ENCODE results near the gene GLT1D1.

GLT1D1 gene

GRCh38 chr12:128876559-128876958 lies 23.3 kb downstream of the GLT1D1 start:
- Histone ChIP-seq H3K27ac (ENCODE audit: low read depth, low read length) (no peak overlapping the region), H3K79me2 (ENCODE audit: control insufficient read depth, insufficient read depth, low read length, poor library complexity) (no peaks in the 10 kb centered on the region), H3K9me3 (ENCODE audit: insufficient read depth, low read depth, low read length) (peaks cover 3% of the 10 kb centered on the region), H2BK120ac (ENCODE audit: insufficient read depth, low read length, poor library complexity) (no peak overlapping the region), H4K12ac (ENCODE audit: low read depth, low read length) (no peak overlapping the region), H4K91ac (ENCODE audit: low read depth, low read length) (no peak overlapping the region), H3K18ac (ENCODE audit: low read length) (no peak overlapping the region), H3K23ac (ENCODE audit: low read length) (no peak overlapping the region), H2BK5ac (ENCODE audit: low read depth, low read length, poor library complexity) (no peak overlapping the region), H4K8ac (ENCODE audit: low read depth, low read length) (no peak overlapping the region), H2AK5ac (ENCODE audit: low read length) (no peak overlapping the region), H3K9ac (ENCODE audit: low read length) (no peak overlapping the region), H3K4me2 (ENCODE audit: low read length) (no peak overlapping the region), H2BK12ac (ENCODE audit: low read length) (no peak overlapping the region), H2AFZ (ENCODE audit: insufficient read depth, low read length, poor library complexity) (no peak overlapping the region), H3K79me1 (ENCODE audit: low read length) (no peaks in the 10 kb centered on the region), H3K4me1 (ENCODE audit: control insufficient read depth in 1 of 2, insufficient read depth in 2 of 2, low read length in 2 of 2) (no peaks in the 10 kb centered on the region), H3K4ac (ENCODE audit: low read depth, low read length) (no peak overlapping the region), H3K27me3 (ENCODE audit: insufficient read depth, low read length) (no peaks in the 10 kb centered on the region), H3K4me3 (ENCODE audit: low read depth, low read length) (no peak overlapping the region), H3K14ac (ENCODE audit: low read length) (no peak overlapping the region), H3K36me3 (ENCODE audit: control insufficient read depth in 1 of 2, insufficient read depth in 2 of 2, low read length in 2 of 2) (no peaks in the 10 kb centered on the region)
- no CpG with 5 or more reads among the region's 2 CpGs for WGBS (ENCODE audit: extremely low coverage, insufficient coverage, insufficient read length)
- DNase-seq: no peak

- Histone ChIP-seq H3K9ac (ENCODE audit: low read length) (no peak overlapping the region), H3K23ac (ENCODE audit: low read length) (no peak overlapping the region), H3K4me3 (ENCODE audit: low read depth, low read length) (no peak overlapping the region), H2BK12ac (ENCODE audit: low read length) (no peak overlapping the region), H3K27me3 (ENCODE audit: insufficient read depth, low read length) (no peaks in the 10 kb centered on the region), H3K4me2 (ENCODE audit: low read length) (no peak overlapping the region), H3K79me2 (ENCODE audit: control insufficient read depth, insufficient read depth, low read length, poor library complexity) (no peaks in the 10 kb centered on the region), H3K4ac (ENCODE audit: low read depth, low read length) (no peak overlapping the region), H2AK5ac (ENCODE audit: low read length) (no peak overlapping the region), H3K79me1 (ENCODE audit: low read length) (no peaks in the 10 kb centered on the region), H2BK5ac (ENCODE audit: low read depth, low read length, poor library complexity) (no peak overlapping the region), H4K91ac (ENCODE audit: low read depth, low read length) (no peak overlapping the region), H3K27ac (ENCODE audit: low read depth, low read length) (no peak overlapping the region), H4K12ac (ENCODE audit: low read depth, low read length) (no peak overlapping the region), H2BK120ac (ENCODE audit: insufficient read depth, low read length, poor library complexity) (no peak overlapping the region), H3K36me3 (ENCODE audit: control insufficient read depth in 1 of 2, insufficient read depth in 2 of 2, low read length in 2 of 2) (no peaks in the 10 kb centered on the region), H4K8ac (ENCODE audit: low read depth, low read length) (no peak overlapping the region), H2AFZ (ENCODE audit: insufficient read depth, low read length, poor library complexity) (no peak overlapping the region), H3K9me3 (ENCODE audit: insufficient read depth, low read depth, low read length) (peaks cover 2% of the 10 kb centered on the region), H3K18ac (ENCODE audit: low read length) (no peak overlapping the region), H3K4me1 (ENCODE audit: control insufficient read depth in 1 of 2, insufficient read depth in 2 of 2, low read length in 2 of 2) (no peaks in the 10 kb centered on the region), H3K14ac (ENCODE audit: low read length) (no peak overlapping the region)
- WGBS (ENCODE audit: extremely low coverage, insufficient coverage, insufficient read length): no CpG with 5 or more reads among the region's 4 CpGs
- DNase-seq: no peak
These were observed 26.9 kb downstream of the GLT1D1 start for GRCh38 chr12:128879898-128880764.

- no peak overlapping the region for H2BK120ac ChIP-seq (ENCODE audit: insufficient read depth, low read length, poor library complexity)
- H3K4me3 ChIP-seq (ENCODE audit: low read depth, low read length): no peak overlapping the region
- no peak overlapping the region for H3K4me2 ChIP-seq (ENCODE audit: low read length)
- no peak overlapping the region for H2AK5ac ChIP-seq (ENCODE audit: low read length)
- H3K36me3 ChIP-seq (ENCODE audit: control insufficient read depth in 1 of 2, insufficient read depth in 2 of 2, low read length in 2 of 2): no peaks in the 10 kb centered on the region
- no CpG with 5 or more reads among the region's 6 CpGs for WGBS (ENCODE audit: extremely low coverage, insufficient coverage, insufficient read length)
- no peak overlapping the region for H4K12ac ChIP-seq (ENCODE audit: low read depth, low read length)
- no peaks in the 10 kb centered on the region for H3K79me1 ChIP-seq (ENCODE audit: low read length)
- H3K9ac ChIP-seq (ENCODE audit: low read length): no peak overlapping the region
- no peak overlapping the region for H2AFZ ChIP-seq (ENCODE audit: insufficient read depth, low read length, poor library complexity)
- no peak overlapping the region for H4K8ac ChIP-seq (ENCODE audit: low read depth, low read length)
- H3K79me2 ChIP-seq (ENCODE audit: control insufficient read depth, insufficient read depth, low read length, poor library complexity): no peaks in the 10 kb centered on the region
- no peak overlapping the region for H2BK5ac ChIP-seq (ENCODE audit: low read depth, low read length, poor library complexity)
- no peak overlapping the region for H4K91ac ChIP-seq (ENCODE audit: low read depth, low read length)
- no peak overlapping the region for H3K27ac ChIP-seq (ENCODE audit: low read depth, low read length)
- no peak overlapping the region for H3K23ac ChIP-seq (ENCODE audit: low read length)
- no peak overlapping the region for H3K4ac ChIP-seq (ENCODE audit: low read depth, low read length)
- H3K27me3 ChIP-seq (ENCODE audit: insufficient read depth, low read length): no peaks in the 10 kb centered on the region
- H2BK12ac ChIP-seq (ENCODE audit: low read length): no peak overlapping the region
- no peaks in the 10 kb centered on the region for H3K9me3 ChIP-seq (ENCODE audit: insufficient read depth, low read depth, low read length)
- DNase-seq: no peak
- H3K14ac ChIP-seq (ENCODE audit: low read length): no peak overlapping the region
- no peaks in the 10 kb centered on the region for H3K4me1 ChIP-seq (ENCODE audit: control insufficient read depth in 1 of 2, insufficient read depth in 2 of 2, low read length in 2 of 2)
- no peak overlapping the region for H3K18ac ChIP-seq (ENCODE audit: low read length)
These were observed 38.6 kb downstream of the GLT1D1 start for GRCh38 chr12:128891856-128892255.

- H3K4ac ChIP-seq (ENCODE audit: low read depth, low read length): no peak overlapping the region
- H2AK5ac ChIP-seq (ENCODE audit: low read length): no peak overlapping the region
- no peaks in the 10 kb centered on the region for H3K79me1 ChIP-seq (ENCODE audit: low read length)
- no peak overlapping the region for H3K9ac ChIP-seq (ENCODE audit: low read length)
- H3K36me3 ChIP-seq (ENCODE audit: control insufficient read depth in 1 of 2, insufficient read depth in 2 of 2, low read length in 2 of 2): no peaks in the 10 kb centered on the region
- no peak overlapping the region for H3K18ac ChIP-seq (ENCODE audit: low read length)
- no peak overlapping the region for H3K23ac ChIP-seq (ENCODE audit: low read length)
- H3K79me2 ChIP-seq (ENCODE audit: control insufficient read depth, insufficient read depth, low read length, poor library complexity): no peaks in the 10 kb centered on the region
- no peak overlapping the region for H2AFZ ChIP-seq (ENCODE audit: insufficient read depth, low read length, poor library complexity)
- no CpG with 5 or more reads among the region's 7 CpGs for WGBS (ENCODE audit: extremely low coverage, insufficient coverage, insufficient read length)
- H3K27me3 ChIP-seq (ENCODE audit: insufficient read depth, low read length): no peaks in the 10 kb centered on the region
- H3K4me3 ChIP-seq (ENCODE audit: low read depth, low read length): no peak overlapping the region
- no peak overlapping the region for H3K4me2 ChIP-seq (ENCODE audit: low read length)
- no peak overlapping the region for H2BK12ac ChIP-seq (ENCODE audit: low read length)
- H4K12ac ChIP-seq (ENCODE audit: low read depth, low read length): no peak overlapping the region
- no peaks in the 10 kb centered on the region for H3K9me3 ChIP-seq (ENCODE audit: insufficient read depth, low read depth, low read length)
- H3K14ac ChIP-seq (ENCODE audit: low read length): no peak overlapping the region
- H2BK120ac ChIP-seq (ENCODE audit: insufficient read depth, low read length, poor library complexity): no peak overlapping the region
- no peak overlapping the region for H4K8ac ChIP-seq (ENCODE audit: low read depth, low read length)
- no peak overlapping the region for H2BK5ac ChIP-seq (ENCODE audit: low read depth, low read length, poor library complexity)
- no peak overlapping the region for H3K27ac ChIP-seq (ENCODE audit: low read depth, low read length)
- H4K91ac ChIP-seq (ENCODE audit: low read depth, low read length): no peak overlapping the region
- H3K4me1 ChIP-seq (ENCODE audit: control insufficient read depth in 1 of 2, insufficient read depth in 2 of 2, low read length in 2 of 2): no peaks in the 10 kb centered on the region
- DNase-seq: no peak
These were observed 50.0 kb downstream of the GLT1D1 start for GRCh38 chr12:128903236-128903635.

Measured in trophoblast cell (in vitro differentiated cells and primary cell).